Calu3 (cell line): Measurements from ENCODE around the gene FGF3. TPM values are rescaled to one million over a fixed set of nuclear protein-coding genes. Genes with fewer than 3 reads are reported as not detected.

ENCODE experiments used
- BruUV-seq: library from RNA; stranded (reverse); fragments of 400-500 nt; replicated peaks from 2 replicates; lab custom pipeline; 2021; lab: Mats Ljungman, UMichigan
- CTCF ChIA-PET: fragments of 300-600 bp; sonication (Branson Sonifier 250); formaldehyde crosslinking; loops from one replicate; lab custom pipeline; 2022; ENCODE audit warnings: antibody characterized with exemption; lab: Charles Lee
- DNase-seq: peaks from one replicate; pipeline ENCODE4 v3.0.0; 2022
- H3K27ac Mint-ChIP-seq: one replicate; pipeline ENCODE4 v1.8.0; 2022; ENCODE audit warnings: mixed read lengths; ENCODE audit not compliant: unreplicated experiment
- H3K27me3 Mint-ChIP-seq: one replicate; pipeline ENCODE4 v1.8.0; 2022; ENCODE audit warnings: mixed read lengths; ENCODE audit not compliant: unreplicated experiment
- H3K36me3 Mint-ChIP-seq: one replicate; pipeline ENCODE4 v1.8.0; 2022; ENCODE audit warnings: mild to moderate bottlenecking, moderate library complexity, mixed read lengths; ENCODE audit not compliant: insufficient read depth, unreplicated experiment
- H3K4me1 Mint-ChIP-seq: one replicate; pipeline ENCODE4 v1.8.0; 2022; ENCODE audit warnings: mild to moderate bottlenecking, low read depth, mixed read lengths; ENCODE audit not compliant: unreplicated experiment
- H3K4me3 Mint-ChIP-seq: one replicate; pipeline ENCODE4 v1.8.0; 2022; ENCODE audit warnings: mild to moderate bottlenecking, low read depth, moderate library complexity, mixed read lengths; ENCODE audit not compliant: unreplicated experiment
- H3K9me3 Mint-ChIP-seq: one replicate; pipeline ENCODE4 v1.8.0; 2022; ENCODE audit warnings: low read depth, mixed read lengths; ENCODE audit not compliant: unreplicated experiment
- CTCF ChIP-seq: fragments of 200-600 bp; IDR thresholded peaks from one replicate; pipeline ENCODE4 v1.8.0; 2022; ENCODE audit warnings: antibody characterized with exemption; ENCODE audit not compliant: unreplicated experiment
- intact Hi-C: fragments of 100-400 bp; cut with micrococcal nuclease; formaldehyde crosslinking; loops from one replicate; pipeline ENCODE4 v1.10.0; 2022; ENCODE audit not compliant: unreplicated experiment
- total RNA-seq: library from RNA; stranded (reverse); gene quantifications from 2 replicates; pipeline ENCODE4 v1.2.3, GENCODE V29; 2022

FGF3 gene
- total RNA-seq, 1 experiment from 2014 or later: not detected

GRCh38 chr11:69778373-69778772, 40.8 kb downstream of the FGF3 start:
- Mint-ChIP-seq H3K27me3 (peaks cover 81% of the 10 kb centered on the region), H3K9me3 (no peaks in the 10 kb centered on the region), H3K4me3 (no peak overlapping the region), H3K36me3 (no peaks in the 10 kb centered on the region), H3K4me1 (no peaks in the 10 kb centered on the region), H3K27ac (no peak overlapping the region)
- CTCF ChIA-PET: interaction anchor here (0.7 kb wide), 1 partner anchor 65 kb away, joined by 3 read pairs; no protein-coding TSS in a partner anchor
- intact Hi-C loops: no loop called here
- DNase-seq: no peak
- no peak for TF ChIP-seq CTCF
- BruUV-seq: no TSS peak

DNA sequence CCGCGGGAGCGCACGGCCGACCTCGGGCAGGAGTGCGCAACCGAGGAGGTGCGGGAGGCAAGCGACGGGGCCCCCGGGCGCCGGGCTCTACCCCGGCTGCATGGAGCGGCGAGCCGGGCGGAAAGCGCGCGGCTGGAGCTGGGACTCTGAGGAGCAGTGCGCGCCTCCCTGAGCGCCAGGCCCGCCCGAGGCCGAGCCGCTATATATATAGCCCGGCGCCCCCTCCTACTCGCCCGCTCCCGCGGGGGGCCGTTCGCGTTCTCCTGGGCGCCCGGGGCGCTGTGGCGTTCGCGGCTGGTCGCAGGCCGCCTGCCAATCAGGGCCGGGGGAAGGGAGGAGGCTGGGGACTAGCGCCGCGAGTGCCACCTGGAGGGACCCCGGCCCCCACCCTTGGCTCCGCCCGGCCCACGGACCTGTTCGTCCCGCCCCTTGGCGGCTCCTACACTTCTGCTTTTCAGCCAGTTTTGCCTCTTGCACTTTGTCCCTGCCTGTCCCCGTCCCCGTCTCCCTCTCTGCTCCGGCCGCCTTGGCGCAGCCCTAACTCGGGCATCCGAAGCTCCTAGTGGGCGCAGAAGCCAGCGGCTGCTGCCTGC, 44.0 kb downstream of the FGF3 start, which contains the start of gene FGF4:
FGF4 (minus strand) TSS at position 179 of the 593 bp plus-strand sequence. CDS start 257 bp downstream, outside the sequence.
- CTCF ChIA-PET: no interaction called here
- DNase-seq: no peak
- intact Hi-C loops: no loop called here
- Mint-ChIP-seq H3K4me3 (no peak within 1 kb of the TSS), H3K27me3 (peaks cover 81% of the 10 kb centered on the region), H3K4me1 (no peaks in the 10 kb centered on the region), H3K9me3 (no peaks in the 10 kb centered on the region), H3K36me3 (no peaks in the 10 kb centered on the region), H3K27ac (no peak within 1 kb of the TSS)
- no peak for TF ChIP-seq CTCF
- no TSS peak for BruUV-seq

- no peak overlapping the region for H3K4me3 Mint-ChIP-seq
- CTCF ChIA-PET: no interaction called here
- H3K4me1 Mint-ChIP-seq: no peaks in the 10 kb centered on the region
- intact Hi-C loops: no loop called here
- no peak for TF ChIP-seq CTCF
- H3K9me3 Mint-ChIP-seq: no peaks in the 10 kb centered on the region
- H3K36me3 Mint-ChIP-seq: no peaks in the 10 kb centered on the region
- H3K27ac Mint-ChIP-seq: no peak overlapping the region
- BruUV-seq: no TSS peak
- no peak for DNase-seq
- H3K27me3 Mint-ChIP-seq: peaks cover 83% of the 10 kb centered on the region
Measured at GRCh38 chr11:69774354-69775162, 44.7 kb downstream of the FGF3 start.

GRCh38 chr11:69773626-69774353, 45.4 kb downstream of the FGF3 start:
- TF ChIP-seq CTCF: no peak
- Mint-ChIP-seq H3K36me3 (no peaks in the 10 kb centered on the region), H3K27me3 (peaks cover 87% of the 10 kb centered on the region), H3K9me3 (no peaks in the 10 kb centered on the region), H3K27ac (no peak overlapping the region), H3K4me1 (no peaks in the 10 kb centered on the region), H3K4me3 (no peak overlapping the region)
- BruUV-seq: no TSS peak
- CTCF ChIA-PET: no interaction called here
- no peak for DNase-seq
- intact Hi-C loops: no loop called here
